ENCODE data around the gene PLOD1. TPM values are rescaled to one million over a fixed set of nuclear protein-coding genes. Genes with fewer than 3 reads are reported as not detected.
"Not testable (repeated sequence)": the region's sequence is repeated elsewhere in the genome, so short reads cannot be mapped to it uniquely, and the experiment has no call there.

The PLOD1 gene
- polyA plus RNA-seq, 3 donors, result 92.9 to 115 (median 94.0) TPM

- no peak for DNase-seq (ENCODE audit: extremely low read depth in 1 of 11, low read depth in 9 of 11, low spot score in 4 of 11)
Observed at GRCh38 chr1:11906870-11907269, 27.6 kb upstream of the PLOD1 start.

- peak; percentile 86 to 97 (median 93) for DNase-seq (ENCODE audit: extremely low read depth in 1 of 11, low read depth in 9 of 11, low spot score in 4 of 11)
Observed at GRCh38 chr1:11907275-11908094, 27.0 kb upstream of the PLOD1 start.

GRCh38 chr1:11908095-11908675, 26.3 kb upstream of the PLOD1 start:
- DNase-seq (ENCODE audit: extremely low read depth in 1 of 11, low read depth in 9 of 11, low spot score in 4 of 11), result peak; percentile 66 to 93 (median 81)

- DNase-seq (ENCODE audit: extremely low read depth in 1 of 11, low read depth in 9 of 11, low spot score in 4 of 11), result not testable (repeated sequence)
Observed at GRCh38 chr1:11910914-11911228, 23.6 kb upstream of the PLOD1 start.

- no peak for DNase-seq (ENCODE audit: extremely low read depth in 1 of 11, low read depth in 9 of 11, low spot score in 4 of 11)
Observed at GRCh38 chr1:11912000-11912399, 22.5 kb upstream of the PLOD1 start.

GRCh38 chr1:11912482-11913216, 21.9 kb upstream of the PLOD1 start:
- not testable (repeated sequence) for DNase-seq (ENCODE audit: extremely low read depth in 1 of 11, low read depth in 9 of 11, low spot score in 4 of 11)

- DNase-seq (ENCODE audit: extremely low read depth in 1 of 11, low read depth in 9 of 11, low spot score in 4 of 11), result peak in 1 of 11 donors; percentile 8
Observed at GRCh38 chr1:11913291-11913690, 21.2 kb upstream of the PLOD1 start.

- DNase-seq (ENCODE audit: extremely low read depth in 1 of 11, low read depth in 9 of 11, low spot score in 4 of 11), result no peak
Observed at GRCh38 chr1:11914024-11914423, 20.5 kb upstream of the PLOD1 start.

GRCh38 chr1:11918799-11919519, 15.6 kb upstream of the PLOD1 start:
- no peak for DNase-seq (ENCODE audit: extremely low read depth in 1 of 11, low read depth in 9 of 11, low spot score in 4 of 11)

GRCh38 chr1:11919621-11920020, 14.9 kb upstream of the PLOD1 start:
- no peak for DNase-seq (ENCODE audit: extremely low read depth in 1 of 11, low read depth in 9 of 11, low spot score in 4 of 11)

- no peak for DNase-seq (ENCODE audit: extremely low read depth in 1 of 11, low read depth in 9 of 11, low spot score in 4 of 11)
Observed at GRCh38 chr1:11920239-11920903, 14.1 kb upstream of the PLOD1 start.

GRCh38 chr1:11921022-11921421, 13.5 kb upstream of the PLOD1 start:
- DNase-seq (ENCODE audit: extremely low read depth in 1 of 11, low read depth in 9 of 11, low spot score in 4 of 11), result no peak

- DNase-seq (ENCODE audit: extremely low read depth in 1 of 11, low read depth in 9 of 11, low spot score in 4 of 11), result no peak
Observed at GRCh38 chr1:11923069-11923826, 11.3 kb upstream of the PLOD1 start.

GRCh38 chr1:11923827-11924113, 10.7 kb upstream of the PLOD1 start:
- no peak for DNase-seq (ENCODE audit: extremely low read depth in 1 of 11, low read depth in 9 of 11, low spot score in 4 of 11)

GRCh38 chr1:11924334-11925195, 10.0 kb upstream of the PLOD1 start:
- DNase-seq (ENCODE audit: extremely low read depth in 1 of 11, low read depth in 9 of 11, low spot score in 4 of 11), result no peak

- DNase-seq (ENCODE audit: extremely low read depth in 1 of 11, low read depth in 9 of 11, low spot score in 4 of 11), result not testable (repeated sequence)
Observed at GRCh38 chr1:11925196-11925937, 9.2 kb upstream of the PLOD1 start.

- no peak for DNase-seq (ENCODE audit: extremely low read depth in 1 of 11, low read depth in 9 of 11, low spot score in 4 of 11)
Observed at GRCh38 chr1:11925938-11926292, 8.6 kb upstream of the PLOD1 start.

Data from renal cortex interstitium (tissue), 11 donors.